LHCN-M2 (cell line): ENCODE measurements around the gene G6PC1. TPM values are rescaled to one million over a fixed set of nuclear protein-coding genes. Genes with fewer than 3 reads are reported as not detected.

Experiments
- DNase-seq: peaks from one replicate; pipeline ENCODE4 v3.0.0-alpha.2; 2012; ENCODE audit warnings: low read depth
- total RNA-seq: library from RNA; depleted of rRNA; stranded (reverse); fragments of >200 nt; gene quantifications from 2 replicates; pipeline ENCODE4 v1.2.3, GENCODE V29; 2014; rRNA removed

The G6PC1 gene
- total RNA-seq, 1 experiment from 2014 or later = not detected

- peak; percentile 58 for DNase-seq
These were observed 37.4 kb downstream of the G6PC1 start for GRCh38 chr17:42937712-42938596.

- DNase-seq = no peak
These were observed 43.6 kb downstream of the G6PC1 start for GRCh38 chr17:42944211-42944610.

- no peak for DNase-seq
These were observed 46.2 kb downstream of the G6PC1 start for GRCh38 chr17:42946812-42947211.

- no peak for DNase-seq
These were observed 49.6 kb downstream of the G6PC1 start for GRCh38 chr17:42950044-42950783.

Other genes starting within 250 kb of the G6PC1 start
- gene TUBG2, start 241.5 kb upstream of the G6PC1 start, total RNA-seq = 30.7 and 35.4 TPM in 2 replicates
- 18.7 and 20.4 TPM in 2 replicates for gene PLEKHH3, start 223.8 kb upstream of the G6PC1 start, total RNA-seq
- 0.58 and 1.0 TPM in 2 replicates for gene CCR10, start 219.0 kb upstream of the G6PC1 start, total RNA-seq
- 7.1 and 9.0 TPM in 2 replicates for gene CNTNAP1, start 218.3 kb upstream of the G6PC1 start, total RNA-seq
- 13.3 and 16.2 TPM in 2 replicates for gene EZH1, start 155.8 kb upstream of the G6PC1 start, total RNA-seq
- gene RAMP2, start 139.6 kb upstream of the G6PC1 start, total RNA-seq = 0.26 and 0.92 TPM in 2 replicates
- 67.5 and 71.0 TPM in 2 replicates for gene VPS25, start 127.3 kb upstream of the G6PC1 start, total RNA-seq
- gene WNK4, start 120.2 kb upstream of the G6PC1 start, total RNA-seq = not detected in 2 replicates
- gene COA3, start 102.1 kb upstream of the G6PC1 start, total RNA-seq = 77.6 and 84.1 TPM in 2 replicates
- gene CNTD1, start 101.9 kb upstream of the G6PC1 start, total RNA-seq = 0.13 TPM in 1 of 2 replicates, not detected in the other
- 85.5 and 89.4 TPM in 2 replicates for gene BECN1, start 76.5 kb upstream of the G6PC1 start, total RNA-seq
- 160 and 172 TPM in 2 replicates for gene PSME3, start 67.4 kb upstream of the G6PC1 start, total RNA-seq
- 0.11 and 0.45 TPM in 2 replicates for gene AOC2, start 56.2 kb upstream of the G6PC1 start, total RNA-seq
- 0.17 TPM in 1 of 2 replicates, not detected in the other for gene AOC3, start 49.6 kb upstream of the G6PC1 start, total RNA-seq
- gene AARSD1, start 63.7 kb downstream of the G6PC1 start, total RNA-seq = 20.5 and 25.0 TPM in 2 replicates
- 2.4 and 5.5 TPM in 2 replicates for gene PTGES3L, start 79.3 kb downstream of the G6PC1 start, total RNA-seq
- 9.4 and 9.6 TPM in 2 replicates for gene RUNDC1, start 79.8 kb downstream of the G6PC1 start, total RNA-seq
- gene RPL27, start 97.6 kb downstream of the G6PC1 start, total RNA-seq = 676 and 967 TPM in 2 replicates
- gene IFI35, start 106.0 kb downstream of the G6PC1 start, total RNA-seq = 12.6 and 26.3 TPM in 2 replicates
- gene VAT1, start 121.6 kb downstream of the G6PC1 start, total RNA-seq = 248 and 297 TPM in 2 replicates
- 0.06 TPM in 1 of 2 replicates, not detected in the other for gene RND2, start 124.4 kb downstream of the G6PC1 start, total RNA-seq
- gene BRCA1, start 224.6 kb downstream of the G6PC1 start, total RNA-seq = 41.6 and 52.5 TPM in 2 replicates